ENCODE data around the gene BLMH.
"Not testable (repeated sequence)": the region's sequence is repeated elsewhere in the genome, so short reads cannot be mapped to it uniquely, and the experiment has no call there.

The BLMH gene

GRCh38 chr17:30244853-30245385 lies 46.8 kb downstream of the BLMH start:
- no peak for DNase-seq

GRCh38 chr17:30243568-30243967 lies 48.2 kb downstream of the BLMH start:
- DNase-seq, result no peak

- DNase-seq, result no peak
Observed at GRCh38 chr17:30243002-30243401, 48.7 kb downstream of the BLMH start.

- no peak for DNase-seq
Observed at GRCh38 chr17:30241051-30241450, 50.7 kb downstream of the BLMH start.

- DNase-seq, result no peak
Observed at GRCh38 chr17:30240177-30240576, 51.6 kb downstream of the BLMH start.

GRCh38 chr17:30239089-30239462 lies 52.7 kb downstream of the BLMH start:
- no peak for DNase-seq

- DNase-seq, result no peak
Observed at GRCh38 chr17:30238387-30239088, 53.2 kb downstream of the BLMH start.

- DNase-seq, result no peak
Observed at GRCh38 chr17:30238003-30238344, 53.8 kb downstream of the BLMH start.

- DNase-seq, result no peak
Observed at GRCh38 chr17:30237296-30238002, 54.3 kb downstream of the BLMH start.

- DNase-seq, result no peak
Observed at GRCh38 chr17:30236766-30237165, 55.0 kb downstream of the BLMH start.

GRCh38 chr17:30236297-30236624 lies 55.5 kb downstream of the BLMH start:
- no peak for DNase-seq

- no peak for DNase-seq
Observed at GRCh38 chr17:30235386-30236296, 56.1 kb downstream of the BLMH start, which contains the start of gene SLC6A4. Gene SLC6A4 (minus strand): TSS chr17:30235697. CDS start chr17:30221958, 13,739 bp downstream.

GRCh38 chr17:30234964-30235363 lies 56.8 kb downstream of the BLMH start:
- no peak for DNase-seq

- no peak for DNase-seq
Observed at GRCh38 chr17:30234296-30234695, 57.4 kb downstream of the BLMH start.

- DNase-seq, result no peak
Observed at GRCh38 chr17:30232824-30233427, 58.8 kb downstream of the BLMH start.

GRCh38 chr17:30232015-30232823 lies 59.5 kb downstream of the BLMH start:
- DNase-seq, result no peak

- no peak for DNase-seq
Observed at GRCh38 chr17:30230596-30231125, 61.1 kb downstream of the BLMH start.

GRCh38 chr17:30230009-30230408 lies 61.7 kb downstream of the BLMH start:
- DNase-seq, result not testable (repeated sequence)

- DNase-seq, result no peak
Observed at GRCh38 chr17:30229012-30229411, 62.7 kb downstream of the BLMH start.

- DNase-seq, result no peak
Observed at GRCh38 chr17:30228011-30228410, 63.7 kb downstream of the BLMH start.

- no peak for DNase-seq
Observed at GRCh38 chr17:30226878-30227277, 64.9 kb downstream of the BLMH start.

Data from activated CD4-positive, alpha-beta T cell treated with anti-CD3 and anti-CD28 coated beads, Interleukin-2, amount 50 U/mL, for 1 hour (primary cell).